ENCODE data around the gene GGN.

Gene GGN

DNA sequence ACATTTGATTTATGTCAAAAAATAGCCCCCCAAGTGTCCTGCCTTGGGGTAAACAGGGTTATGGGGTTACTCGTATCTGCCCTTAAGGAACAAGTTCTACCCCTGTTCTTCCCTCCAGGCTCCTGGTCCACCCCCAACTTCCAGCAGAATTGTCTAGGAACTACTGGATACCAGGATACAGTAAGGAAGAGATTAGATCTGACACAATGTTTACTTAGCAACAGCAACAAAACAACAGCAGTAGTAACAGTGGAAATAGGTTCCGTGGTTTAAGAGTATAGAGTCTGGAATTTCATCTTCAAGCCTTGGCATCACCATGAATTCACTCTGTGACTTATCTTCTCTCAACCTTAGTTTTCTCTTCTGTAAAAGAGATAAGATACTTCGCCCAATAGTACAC is 13.3 kb upstream of the GGN start:
- no peak for DNase-seq (ENCODE audit: low read depth, low spot score)
- no peaks in the 10 kb centered on the region for H3K4me1 ChIP-seq (ENCODE audit: insufficient read depth, insufficient read length)
- H3K36me3 ChIP-seq (ENCODE audit: insufficient read depth, insufficient read length, low read length) = peaks cover 9% of the 10 kb centered on the region
- no peak overlapping the region for H3K9ac ChIP-seq (ENCODE audit: insufficient read length, low read depth)
- TF ChIP-seq ZNF274 (IDR thresholded peaks at IDR 0.05; ENCODE audit: low read depth, low read length) (no peak), YY1 (IDR thresholded peaks at IDR 0.05; ENCODE audit: insufficient read depth, insufficient read length) (no peak), SUZ12 (IDR thresholded peaks at IDR 0.05; ENCODE audit: extremely low read depth, insufficient read depth, insufficient read length) (no peak)
- H3K9me3 ChIP-seq (ENCODE audit: insufficient read depth, low read length) = no peaks in the 10 kb centered on the region
- peaks cover 19% of the 10 kb centered on the region for H3K27me3 ChIP-seq (ENCODE audit: insufficient read depth, insufficient read length)
- H3K4me3 ChIP-seq (ENCODE audit: insufficient read length, low read depth) = no peak overlapping the region

GRCh38 chr19:38400361-38400760 is 12.5 kb upstream of the GGN start:
- no peaks in the 10 kb centered on the region for H3K4me1 ChIP-seq (ENCODE audit: insufficient read depth, insufficient read length)
- H3K9me3 ChIP-seq (ENCODE audit: insufficient read depth, low read length) = no peaks in the 10 kb centered on the region
- H3K27me3 ChIP-seq (ENCODE audit: insufficient read depth, insufficient read length) = peaks cover 19% of the 10 kb centered on the region
- no peak for DNase-seq (ENCODE audit: low read depth, low spot score)
- H3K4me3 ChIP-seq (ENCODE audit: insufficient read length, low read depth) = no peak overlapping the region
- no peak overlapping the region for H3K9ac ChIP-seq (ENCODE audit: insufficient read length, low read depth)
- TF ChIP-seq ZNF274 (IDR thresholded peaks at IDR 0.05; ENCODE audit: low read depth, low read length) (no peak), SUZ12 (IDR thresholded peaks at IDR 0.05; ENCODE audit: extremely low read depth, insufficient read depth, insufficient read length) (no peak), YY1 (IDR thresholded peaks at IDR 0.05; ENCODE audit: insufficient read depth, insufficient read length) (no peak)
- H3K36me3 ChIP-seq (ENCODE audit: insufficient read depth, insufficient read length, low read length) = peaks cover 8% of the 10 kb centered on the region

DNA sequence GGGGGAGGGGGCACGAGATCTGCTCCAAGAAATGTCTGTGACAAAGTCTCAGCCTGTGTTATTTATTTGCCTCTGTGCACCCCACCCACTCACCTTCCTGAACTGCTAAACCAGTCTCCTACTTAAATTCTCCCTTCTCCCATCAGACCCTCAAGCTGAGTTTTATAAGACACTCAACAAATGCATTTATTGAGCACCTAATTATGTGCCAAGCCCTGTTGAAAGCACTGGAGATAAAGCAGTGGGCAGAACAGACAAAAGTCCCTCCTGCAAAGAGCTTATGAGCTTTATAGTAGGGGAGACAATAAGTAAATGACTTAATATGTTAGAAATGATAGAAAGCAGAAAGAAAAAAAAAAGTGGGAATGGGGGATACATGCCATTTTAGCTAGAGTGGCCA is 11.7 kb upstream of the GGN start:
- H3K36me3 ChIP-seq (ENCODE audit: insufficient read depth, insufficient read length, low read length) = peaks cover 3% of the 10 kb centered on the region
- H3K27me3 ChIP-seq (ENCODE audit: insufficient read depth, insufficient read length) = peaks cover 19% of the 10 kb centered on the region
- H3K4me1 ChIP-seq (ENCODE audit: insufficient read depth, insufficient read length) = no peaks in the 10 kb centered on the region
- H3K4me3 ChIP-seq (ENCODE audit: insufficient read length, low read depth) = no peak overlapping the region
- no peak overlapping the region for H3K9ac ChIP-seq (ENCODE audit: insufficient read length, low read depth)
- no peaks in the 10 kb centered on the region for H3K9me3 ChIP-seq (ENCODE audit: insufficient read depth, low read length)
- TF ChIP-seq YY1 (IDR thresholded peaks at IDR 0.05; ENCODE audit: insufficient read depth, insufficient read length) = no peak
- no peak for TF ChIP-seq ZNF274 (IDR thresholded peaks at IDR 0.05; ENCODE audit: low read depth, low read length)
- no peak for TF ChIP-seq SUZ12 (IDR thresholded peaks at IDR 0.05; ENCODE audit: extremely low read depth, insufficient read depth, insufficient read length)
- DNase-seq (ENCODE audit: low read depth, low spot score) = no peak

GRCh38 chr19:38399081-38399480 is 11.2 kb upstream of the GGN start:
- peaks cover 19% of the 10 kb centered on the region for H3K27me3 ChIP-seq (ENCODE audit: insufficient read depth, insufficient read length)
- no peak overlapping the region for H3K4me3 ChIP-seq (ENCODE audit: insufficient read length, low read depth)
- H3K36me3 ChIP-seq (ENCODE audit: insufficient read depth, insufficient read length, low read length) = peaks cover 7% of the 10 kb centered on the region
- DNase-seq (ENCODE audit: low read depth, low spot score) = no peak
- H3K9ac ChIP-seq (ENCODE audit: insufficient read length, low read depth) = no peak overlapping the region
- no peaks in the 10 kb centered on the region for H3K4me1 ChIP-seq (ENCODE audit: insufficient read depth, insufficient read length)
- TF ChIP-seq ZNF274 (IDR thresholded peaks at IDR 0.05; ENCODE audit: low read depth, low read length) (no peak), SUZ12 (IDR thresholded peaks at IDR 0.05; ENCODE audit: extremely low read depth, insufficient read depth, insufficient read length) (no peak), YY1 (IDR thresholded peaks at IDR 0.05; ENCODE audit: insufficient read depth, insufficient read length) (no peak)
- H3K9me3 ChIP-seq (ENCODE audit: insufficient read depth, low read length) = no peaks in the 10 kb centered on the region

GRCh38 chr19:38395381-38396114 is 7.7 kb upstream of the GGN start:
- Histone ChIP-seq H3K4me3 (ENCODE audit: insufficient read length, low read depth) (no peak overlapping the region), H3K9me3 (ENCODE audit: insufficient read depth, low read length) (no peaks in the 10 kb centered on the region), H3K4me1 (ENCODE audit: insufficient read depth, insufficient read length) (peaks cover 7% of the 10 kb centered on the region), H3K9ac (ENCODE audit: insufficient read length, low read depth) (no peak overlapping the region), H3K27me3 (ENCODE audit: insufficient read depth, insufficient read length) (peaks cover 6% of the 10 kb centered on the region), H3K36me3 (ENCODE audit: insufficient read depth, insufficient read length, low read length) (peaks cover 11% of the 10 kb centered on the region)
- TF ChIP-seq ZNF274 (IDR thresholded peaks at IDR 0.05; ENCODE audit: low read depth, low read length) (no peak), SUZ12 (IDR thresholded peaks at IDR 0.05; ENCODE audit: extremely low read depth, insufficient read depth, insufficient read length) (no peak), YY1 (IDR thresholded peaks at IDR 0.05; ENCODE audit: insufficient read depth, insufficient read length) (no peak)
- DNase-seq (ENCODE audit: low read depth, low spot score) = no peak

GRCh38 chr19:38394488-38394887 is 6.7 kb upstream of the GGN start:
- H3K27me3 ChIP-seq (ENCODE audit: insufficient read depth, insufficient read length) = no peaks in the 10 kb centered on the region
- peaks cover 7% of the 10 kb centered on the region for H3K4me1 ChIP-seq (ENCODE audit: insufficient read depth, insufficient read length)
- peaks cover 11% of the 10 kb centered on the region for H3K36me3 ChIP-seq (ENCODE audit: insufficient read depth, insufficient read length, low read length)
- H3K9ac ChIP-seq (ENCODE audit: insufficient read length, low read depth) = no peak overlapping the region
- DNase-seq (ENCODE audit: low read depth, low spot score) = no peak
- no peak overlapping the region for H3K4me3 ChIP-seq (ENCODE audit: insufficient read length, low read depth)
- TF ChIP-seq SUZ12 (IDR thresholded peaks at IDR 0.05; ENCODE audit: extremely low read depth, insufficient read depth, insufficient read length) (no peak), ZNF274 (IDR thresholded peaks at IDR 0.05; ENCODE audit: low read depth, low read length) (no peak), YY1 (IDR thresholded peaks at IDR 0.05; ENCODE audit: insufficient read depth, insufficient read length) (no peak)
- H3K9me3 ChIP-seq (ENCODE audit: insufficient read depth, low read length) = no peaks in the 10 kb centered on the region

- H3K9me3 ChIP-seq (ENCODE audit: insufficient read depth, low read length) = no peaks in the 10 kb centered on the region
- H3K36me3 ChIP-seq (ENCODE audit: insufficient read depth, insufficient read length, low read length) = peaks cover 11% of the 10 kb centered on the region
- TF ChIP-seq SUZ12 (IDR thresholded peaks at IDR 0.05; ENCODE audit: extremely low read depth, insufficient read depth, insufficient read length) = no peak
- no peak for TF ChIP-seq ZNF274 (IDR thresholded peaks at IDR 0.05; ENCODE audit: low read depth, low read length)
- no peak overlapping the region for H3K4me3 ChIP-seq (ENCODE audit: insufficient read length, low read depth)
- H3K9ac ChIP-seq (ENCODE audit: insufficient read length, low read depth) = no peak overlapping the region
- no peak for DNase-seq (ENCODE audit: low read depth, low spot score)
- peaks cover 7% of the 10 kb centered on the region for H3K4me1 ChIP-seq (ENCODE audit: insufficient read depth, insufficient read length)
- no peaks in the 10 kb centered on the region for H3K27me3 ChIP-seq (ENCODE audit: insufficient read depth, insufficient read length)
Measured at GRCh38 chr19:38392707-38393308, 5.0 kb upstream of the GGN start.
